Measurements from ENCODE around the gene DAGLB. TPM values are rescaled to one million over a fixed set of nuclear protein-coding genes. Genes with fewer than 3 reads are reported as not detected.
A peak's percentile ranks its signal among the peaks of the same experiment; 100 is the strongest.

Gene DAGLB
- total RNA-seq, 1 experiment from 2014 or later = 33.6 TPM

DNA sequence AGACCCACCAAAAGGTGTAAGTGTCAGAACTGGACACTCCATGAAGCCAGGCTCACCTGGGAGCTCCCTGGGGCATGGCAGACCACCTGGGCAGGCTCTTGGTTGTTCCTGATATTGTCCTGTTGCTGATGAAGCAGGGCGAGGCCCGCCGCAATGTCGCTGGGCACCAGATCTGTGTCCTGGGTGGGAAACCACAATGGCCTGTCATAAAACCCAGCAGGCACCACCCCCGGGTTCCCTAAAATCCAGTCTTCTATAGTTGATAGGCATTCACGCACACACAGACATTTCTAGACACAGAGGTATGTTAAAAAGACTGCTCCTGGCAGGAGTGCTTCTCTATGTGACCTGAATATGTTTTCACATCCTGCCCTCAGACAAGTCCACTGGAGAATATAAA, 15.0 kb downstream of the DAGLB start:
- ChIA-PET POLR2A (no interaction called here), CTCF (no interaction called here)
- no peaks in the 10 kb centered on the region for H3K27me3 Mint-ChIP-seq (ENCODE audit: low read depth)
- DNase-seq (ENCODE audit: low spot score) = no peak
- H3K9me3 Mint-ChIP-seq = no peaks in the 10 kb centered on the region
- H3K27ac Mint-ChIP-seq = peak overlapping the region; percentile 41; the same call in 1 of the 2 replicates
- no peak overlapping the region for H3K4me3 Mint-ChIP-seq
- TF ChIP-seq HMGA2 (CRISPR knock-in tag; IDR thresholded peaks at IDR 0.05) = no peak
- TF ChIP-seq EMX1 (CRISPR knock-in tag; IDR thresholded peaks at IDR 0.05) = no peak
- no peak for TF ChIP-seq FOXP1 (CRISPR knock-in tag; IDR thresholded peaks at IDR 0.05; ENCODE audit: borderline replicate concordance)
- no peak for TF ChIP-seq KAT7 (CRISPR knock-in tag; IDR thresholded peaks at IDR 0.05; ENCODE audit: borderline replicate concordance)
- no peak for TF ChIP-seq ELF4 (CRISPR knock-in tag; IDR thresholded peaks at IDR 0.05; ENCODE audit: low read depth)
- TF ChIP-seq, protein P1, sequence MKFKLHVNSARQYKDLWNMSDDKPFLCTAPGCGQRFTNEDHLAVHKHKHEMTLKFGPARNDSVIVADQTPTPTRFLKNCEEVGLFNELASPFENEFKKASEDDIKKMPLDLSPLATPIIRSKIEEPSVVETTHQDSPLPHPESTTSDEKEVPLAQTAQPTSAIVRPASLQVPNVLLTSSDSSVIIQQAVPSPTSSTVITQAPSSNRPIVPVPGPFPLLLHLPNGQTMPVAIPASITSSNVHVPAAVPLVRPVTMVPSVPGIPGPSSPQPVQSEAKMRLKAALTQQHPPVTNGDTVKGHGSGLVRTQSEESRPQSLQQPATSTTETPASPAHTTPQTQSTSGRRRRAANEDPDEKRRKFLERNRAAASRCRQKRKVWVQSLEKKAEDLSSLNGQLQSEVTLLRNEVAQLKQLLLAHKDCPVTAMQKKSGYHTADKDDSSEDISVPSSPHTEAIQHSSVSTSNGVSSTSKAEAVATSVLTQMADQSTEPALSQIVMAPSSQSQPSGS (CRISPR knock-in tag; IDR thresholded peaks at IDR 0.05; ENCODE audit: borderline replicate concordance, low read depth) = no peak
- TF ChIP-seq JAZF1 (CRISPR knock-in tag; IDR thresholded peaks at IDR 0.05) = no peak
- no peak for TF ChIP-seq ETV6 (CRISPR knock-in tag; IDR thresholded peaks at IDR 0.05)
- TF ChIP-seq PRRX2 (CRISPR knock-in tag; IDR thresholded peaks at IDR 0.05) = no peak
- TF ChIP-seq, protein P2, sequence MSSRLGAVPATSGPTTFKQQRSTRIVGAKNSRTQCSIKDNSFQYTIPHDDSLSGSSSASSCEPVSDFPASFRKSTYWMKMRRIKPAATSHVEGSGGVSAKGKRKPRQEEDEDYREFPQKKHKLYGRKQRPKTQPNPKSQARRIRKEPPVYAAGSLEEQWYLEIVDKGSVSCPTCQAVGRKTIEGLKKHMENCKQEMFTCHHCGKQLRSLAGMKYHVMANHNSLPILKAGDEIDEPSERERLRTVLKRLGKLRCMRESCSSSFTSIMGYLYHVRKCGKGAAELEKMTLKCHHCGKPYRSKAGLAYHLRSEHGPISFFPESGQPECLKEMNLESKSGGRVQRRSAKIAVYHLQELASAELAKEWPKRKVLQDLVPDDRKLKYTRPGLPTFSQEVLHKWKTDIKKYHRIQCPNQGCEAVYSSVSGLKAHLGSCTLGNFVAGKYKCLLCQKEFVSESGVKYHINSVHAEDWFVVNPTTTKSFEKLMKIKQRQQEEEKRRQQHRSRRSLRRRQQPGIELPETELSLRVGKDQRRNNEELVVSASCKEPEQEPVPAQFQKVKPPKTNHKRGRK (CRISPR knock-in tag; IDR thresholded peaks at IDR 0.05; ENCODE audit: borderline replicate concordance) = no peak
- no peak for TF ChIP-seq SOX15 (CRISPR knock-in tag; IDR thresholded peaks at IDR 0.05)
- TF ChIP-seq TEAD4 (CRISPR knock-in tag; IDR thresholded peaks at IDR 0.05) = no peak
- TF ChIP-seq, protein P3, sequence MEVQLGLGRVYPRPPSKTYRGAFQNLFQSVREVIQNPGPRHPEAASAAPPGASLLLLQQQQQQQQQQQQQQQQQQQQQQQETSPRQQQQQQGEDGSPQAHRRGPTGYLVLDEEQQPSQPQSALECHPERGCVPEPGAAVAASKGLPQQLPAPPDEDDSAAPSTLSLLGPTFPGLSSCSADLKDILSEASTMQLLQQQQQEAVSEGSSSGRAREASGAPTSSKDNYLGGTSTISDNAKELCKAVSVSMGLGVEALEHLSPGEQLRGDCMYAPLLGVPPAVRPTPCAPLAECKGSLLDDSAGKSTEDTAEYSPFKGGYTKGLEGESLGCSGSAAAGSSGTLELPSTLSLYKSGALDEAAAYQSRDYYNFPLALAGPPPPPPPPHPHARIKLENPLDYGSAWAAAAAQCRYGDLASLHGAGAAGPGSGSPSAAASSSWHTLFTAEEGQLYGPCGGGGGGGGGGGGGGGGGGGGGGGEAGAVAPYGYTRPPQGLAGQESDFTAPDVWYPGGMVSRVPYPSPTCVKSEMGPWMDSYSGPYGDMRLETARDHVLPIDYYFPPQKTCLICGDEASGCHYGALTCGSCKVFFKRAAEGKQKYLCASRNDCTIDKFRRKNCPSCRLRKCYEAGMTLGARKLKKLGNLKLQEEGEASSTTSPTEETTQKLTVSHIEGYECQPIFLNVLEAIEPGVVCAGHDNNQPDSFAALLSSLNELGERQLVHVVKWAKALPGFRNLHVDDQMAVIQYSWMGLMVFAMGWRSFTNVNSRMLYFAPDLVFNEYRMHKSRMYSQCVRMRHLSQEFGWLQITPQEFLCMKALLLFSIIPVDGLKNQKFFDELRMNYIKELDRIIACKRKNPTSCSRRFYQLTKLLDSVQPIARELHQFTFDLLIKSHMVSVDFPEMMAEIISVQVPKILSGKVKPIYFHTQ (CRISPR knock-in tag; IDR thresholded peaks at IDR 0.05) = no peak
- TF ChIP-seq MXD4 (CRISPR knock-in tag; IDR thresholded peaks at IDR 0.05; ENCODE audit: borderline replicate concordance) = no peak
- TF ChIP-seq, protein P4, sequence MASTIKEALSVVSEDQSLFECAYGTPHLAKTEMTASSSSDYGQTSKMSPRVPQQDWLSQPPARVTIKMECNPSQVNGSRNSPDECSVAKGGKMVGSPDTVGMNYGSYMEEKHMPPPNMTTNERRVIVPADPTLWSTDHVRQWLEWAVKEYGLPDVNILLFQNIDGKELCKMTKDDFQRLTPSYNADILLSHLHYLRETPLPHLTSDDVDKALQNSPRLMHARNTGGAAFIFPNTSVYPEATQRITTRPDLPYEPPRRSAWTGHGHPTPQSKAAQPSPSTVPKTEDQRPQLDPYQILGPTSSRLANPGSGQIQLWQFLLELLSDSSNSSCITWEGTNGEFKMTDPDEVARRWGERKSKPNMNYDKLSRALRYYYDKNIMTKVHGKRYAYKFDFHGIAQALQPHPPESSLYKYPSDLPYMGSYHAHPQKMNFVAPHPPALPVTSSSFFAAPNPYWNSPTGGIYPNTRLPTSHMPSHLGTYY (CRISPR knock-in tag; IDR thresholded peaks at IDR 0.05) = no peak
- TF ChIP-seq, protein P5, sequence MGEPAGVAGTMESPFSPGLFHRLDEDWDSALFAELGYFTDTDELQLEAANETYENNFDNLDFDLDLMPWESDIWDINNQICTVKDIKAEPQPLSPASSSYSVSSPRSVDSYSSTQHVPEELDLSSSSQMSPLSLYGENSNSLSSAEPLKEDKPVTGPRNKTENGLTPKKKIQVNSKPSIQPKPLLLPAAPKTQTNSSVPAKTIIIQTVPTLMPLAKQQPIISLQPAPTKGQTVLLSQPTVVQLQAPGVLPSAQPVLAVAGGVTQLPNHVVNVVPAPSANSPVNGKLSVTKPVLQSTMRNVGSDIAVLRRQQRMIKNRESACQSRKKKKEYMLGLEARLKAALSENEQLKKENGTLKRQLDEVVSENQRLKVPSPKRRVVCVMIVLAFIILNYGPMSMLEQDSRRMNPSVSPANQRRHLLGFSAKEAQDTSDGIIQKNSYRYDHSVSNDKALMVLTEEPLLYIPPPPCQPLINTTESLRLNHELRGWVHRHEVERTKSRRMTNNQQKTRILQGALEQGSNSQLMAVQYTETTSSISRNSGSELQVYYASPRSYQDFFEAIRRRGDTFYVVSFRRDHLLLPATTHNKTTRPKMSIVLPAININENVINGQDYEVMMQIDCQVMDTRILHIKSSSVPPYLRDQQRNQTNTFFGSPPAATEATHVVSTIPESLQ (CRISPR knock-in tag; IDR thresholded peaks at IDR 0.05) = no peak
- peaks cover 46% of the 10 kb centered on the region for H3K36me3 Mint-ChIP-seq
- H3K4me1 Mint-ChIP-seq = peaks cover 5% of the 10 kb centered on the region
- no peak for ATAC-seq

DNA sequence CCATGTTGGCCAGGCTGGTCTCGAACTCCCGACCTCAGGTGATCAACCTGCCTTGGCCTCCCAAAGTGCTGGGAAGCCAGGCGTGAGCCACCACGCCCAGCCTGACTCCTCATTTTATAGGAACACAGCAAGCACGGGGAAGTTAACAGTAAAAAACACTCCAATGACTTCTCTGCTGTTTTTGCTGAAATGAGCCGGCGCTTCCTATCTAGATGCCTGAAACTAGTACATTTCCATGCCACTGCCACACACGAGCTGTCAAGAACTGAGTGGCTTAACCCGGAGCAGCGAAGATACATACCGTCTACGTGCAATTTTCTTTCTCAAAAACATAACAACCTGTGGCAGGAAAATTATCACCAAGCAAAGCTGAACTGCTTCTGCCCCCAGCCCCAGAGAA, 16.8 kb downstream of the DAGLB start:
- ATAC-seq (no peak), DNase-seq (ENCODE audit: low spot score) (no peak)
- Mint-ChIP-seq H3K4me1 (peaks cover 2% of the 10 kb centered on the region), H3K27ac (0 out of 2 replicates have a peak overlapping the region, but pooled peaks have one; percentile 5), H3K27me3 (ENCODE audit: low read depth) (no peaks in the 10 kb centered on the region), H3K4me3 (no peak overlapping the region), H3K9me3 (no peaks in the 10 kb centered on the region), H3K36me3 (peaks cover 55% of the 10 kb centered on the region)
- ChIA-PET CTCF (interaction anchor here (0.8 kb wide), 1 partner anchor 17 kb away, joined by 3 read pairs; the partner anchor contains the start of gene DAGLB), POLR2A (no interaction called here)
- TF ChIP-seq ZNF232 (CRISPR knock-in tag; IDR thresholded peaks at IDR 0.05) (no peak), SP1 (CRISPR knock-in tag; conservative IDR thresholded peaks at IDR 0.05) (no peak), TP53 (CRISPR knock-in tag; IDR thresholded peaks at IDR 0.05) (no peak), SMAD3 (CRISPR knock-in tag; IDR thresholded peaks at IDR 0.05; ENCODE audit: borderline replicate concordance) (no peak), ZNF423 (CRISPR knock-in tag; IDR thresholded peaks at IDR 0.05) (no peak), NFYB (CRISPR knock-in tag; conservative IDR thresholded peaks at IDR 0.05; ENCODE audit: low read depth) (no peak)
- TF ChIP-seq, protein P6, sequence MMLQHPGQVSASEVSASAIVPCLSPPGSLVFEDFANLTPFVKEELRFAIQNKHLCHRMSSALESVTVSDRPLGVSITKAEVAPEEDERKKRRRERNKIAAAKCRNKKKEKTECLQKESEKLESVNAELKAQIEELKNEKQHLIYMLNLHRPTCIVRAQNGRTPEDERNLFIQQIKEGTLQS (CRISPR knock-in tag; conservative IDR thresholded peaks at IDR 0.05) = no peak
- TF ChIP-seq, protein P7, sequence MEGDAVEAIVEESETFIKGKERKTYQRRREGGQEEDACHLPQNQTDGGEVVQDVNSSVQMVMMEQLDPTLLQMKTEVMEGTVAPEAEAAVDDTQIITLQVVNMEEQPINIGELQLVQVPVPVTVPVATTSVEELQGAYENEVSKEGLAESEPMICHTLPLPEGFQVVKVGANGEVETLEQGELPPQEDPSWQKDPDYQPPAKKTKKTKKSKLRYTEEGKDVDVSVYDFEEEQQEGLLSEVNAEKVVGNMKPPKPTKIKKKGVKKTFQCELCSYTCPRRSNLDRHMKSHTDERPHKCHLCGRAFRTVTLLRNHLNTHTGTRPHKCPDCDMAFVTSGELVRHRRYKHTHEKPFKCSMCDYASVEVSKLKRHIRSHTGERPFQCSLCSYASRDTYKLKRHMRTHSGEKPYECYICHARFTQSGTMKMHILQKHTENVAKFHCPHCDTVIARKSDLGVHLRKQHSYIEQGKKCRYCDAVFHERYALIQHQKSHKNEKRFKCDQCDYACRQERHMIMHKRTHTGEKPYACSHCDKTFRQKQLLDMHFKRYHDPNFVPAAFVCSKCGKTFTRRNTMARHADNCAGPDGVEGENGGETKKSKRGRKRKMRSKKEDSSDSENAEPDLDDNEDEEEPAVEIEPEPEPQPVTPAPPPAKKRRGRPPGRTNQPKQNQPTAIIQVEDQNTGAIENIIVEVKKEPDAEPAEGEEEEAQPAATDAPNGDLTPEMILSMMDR (IDR thresholded peaks at IDR 0.05) = no peak
- TF ChIP-seq, protein P5 (CRISPR knock-in tag; IDR thresholded peaks at IDR 0.05) = no peak
